ENCODE data around the gene NFX1.

The NFX1 gene

DNA sequence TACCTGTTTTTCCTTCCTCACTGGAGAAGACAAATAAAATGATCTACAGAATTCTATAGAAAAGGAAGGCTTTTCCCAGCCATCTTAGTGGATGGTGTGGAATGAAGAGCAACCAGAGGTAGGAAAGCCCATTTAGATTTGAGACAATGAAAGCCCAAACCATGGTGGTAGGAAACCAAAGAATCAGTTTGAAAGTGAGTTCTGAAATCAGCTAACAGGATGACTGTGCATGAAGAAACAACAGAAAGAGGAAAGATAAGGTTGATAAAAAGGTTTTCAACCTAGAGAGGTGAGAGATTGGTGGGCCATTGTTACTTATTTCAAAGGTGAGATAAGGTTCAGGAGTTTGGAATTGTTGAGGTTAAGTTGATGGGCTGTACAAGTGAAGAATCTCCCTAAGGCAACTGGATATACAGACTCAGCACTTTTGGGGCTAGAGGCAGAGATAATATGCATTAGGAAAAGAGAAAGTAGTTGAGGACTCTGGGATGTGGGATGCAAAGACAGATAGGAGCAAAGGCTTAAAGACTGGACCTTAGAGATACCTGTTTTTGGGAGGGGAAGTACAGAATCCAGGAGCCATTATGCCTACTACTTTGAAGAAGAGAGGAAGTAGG is 23.1 kb upstream of the NFX1 start:
- TF ChIP-seq, protein P1, sequence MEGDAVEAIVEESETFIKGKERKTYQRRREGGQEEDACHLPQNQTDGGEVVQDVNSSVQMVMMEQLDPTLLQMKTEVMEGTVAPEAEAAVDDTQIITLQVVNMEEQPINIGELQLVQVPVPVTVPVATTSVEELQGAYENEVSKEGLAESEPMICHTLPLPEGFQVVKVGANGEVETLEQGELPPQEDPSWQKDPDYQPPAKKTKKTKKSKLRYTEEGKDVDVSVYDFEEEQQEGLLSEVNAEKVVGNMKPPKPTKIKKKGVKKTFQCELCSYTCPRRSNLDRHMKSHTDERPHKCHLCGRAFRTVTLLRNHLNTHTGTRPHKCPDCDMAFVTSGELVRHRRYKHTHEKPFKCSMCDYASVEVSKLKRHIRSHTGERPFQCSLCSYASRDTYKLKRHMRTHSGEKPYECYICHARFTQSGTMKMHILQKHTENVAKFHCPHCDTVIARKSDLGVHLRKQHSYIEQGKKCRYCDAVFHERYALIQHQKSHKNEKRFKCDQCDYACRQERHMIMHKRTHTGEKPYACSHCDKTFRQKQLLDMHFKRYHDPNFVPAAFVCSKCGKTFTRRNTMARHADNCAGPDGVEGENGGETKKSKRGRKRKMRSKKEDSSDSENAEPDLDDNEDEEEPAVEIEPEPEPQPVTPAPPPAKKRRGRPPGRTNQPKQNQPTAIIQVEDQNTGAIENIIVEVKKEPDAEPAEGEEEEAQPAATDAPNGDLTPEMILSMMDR (IDR thresholded peaks at IDR 0.05; ENCODE audit: low read depth, low read length) = no peak
- no peak for DNase-seq (ENCODE audit: extremely low read depth, low read depth)

DNA sequence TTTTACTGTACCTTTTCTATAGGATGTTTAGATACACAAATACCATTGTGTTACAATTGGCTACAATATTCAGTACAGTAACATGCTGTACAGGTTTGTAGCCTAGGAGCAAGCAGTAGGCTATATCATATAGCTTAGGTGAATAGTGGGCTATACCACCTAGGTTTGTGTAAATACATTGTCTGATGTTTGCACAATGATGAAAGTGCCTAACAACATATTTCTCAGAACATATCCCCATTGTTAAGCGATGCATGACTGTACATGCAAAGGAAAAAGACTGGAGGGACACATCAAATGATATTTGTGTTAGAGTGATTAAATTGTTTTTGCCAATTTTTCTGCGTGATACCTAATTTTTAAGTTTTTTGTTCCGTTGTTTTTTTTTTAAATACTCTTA is 20.2 kb upstream of the NFX1 start:
- TF ChIP-seq, protein P1 (IDR thresholded peaks at IDR 0.05; ENCODE audit: low read depth, low read length) = no peak
- no peak for DNase-seq (ENCODE audit: extremely low read depth, low read depth)

DNA sequence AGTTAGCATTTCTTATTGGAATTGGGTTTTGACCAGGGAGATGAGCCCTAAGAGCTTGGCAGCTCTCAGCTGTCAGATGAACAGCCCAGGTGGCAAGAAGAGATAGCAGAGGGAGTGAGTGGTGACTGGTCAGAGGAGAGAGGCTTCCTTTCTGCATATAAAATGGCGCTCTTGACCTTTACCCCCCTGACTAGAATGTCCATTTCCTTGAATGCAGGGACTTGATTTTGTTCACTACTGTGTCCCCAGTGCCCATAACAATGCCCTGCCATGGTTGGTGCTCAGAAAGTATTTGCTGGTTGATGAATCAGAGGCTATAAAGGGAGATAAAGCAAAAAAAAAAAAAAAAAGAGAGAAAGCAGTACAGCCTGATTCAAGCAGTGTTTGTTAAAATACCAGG is 18.3 kb upstream of the NFX1 start:
- TF ChIP-seq, protein P1 (IDR thresholded peaks at IDR 0.05; ENCODE audit: low read depth, low read length) = no peak
- no peak for DNase-seq (ENCODE audit: extremely low read depth, low read depth)

DNA sequence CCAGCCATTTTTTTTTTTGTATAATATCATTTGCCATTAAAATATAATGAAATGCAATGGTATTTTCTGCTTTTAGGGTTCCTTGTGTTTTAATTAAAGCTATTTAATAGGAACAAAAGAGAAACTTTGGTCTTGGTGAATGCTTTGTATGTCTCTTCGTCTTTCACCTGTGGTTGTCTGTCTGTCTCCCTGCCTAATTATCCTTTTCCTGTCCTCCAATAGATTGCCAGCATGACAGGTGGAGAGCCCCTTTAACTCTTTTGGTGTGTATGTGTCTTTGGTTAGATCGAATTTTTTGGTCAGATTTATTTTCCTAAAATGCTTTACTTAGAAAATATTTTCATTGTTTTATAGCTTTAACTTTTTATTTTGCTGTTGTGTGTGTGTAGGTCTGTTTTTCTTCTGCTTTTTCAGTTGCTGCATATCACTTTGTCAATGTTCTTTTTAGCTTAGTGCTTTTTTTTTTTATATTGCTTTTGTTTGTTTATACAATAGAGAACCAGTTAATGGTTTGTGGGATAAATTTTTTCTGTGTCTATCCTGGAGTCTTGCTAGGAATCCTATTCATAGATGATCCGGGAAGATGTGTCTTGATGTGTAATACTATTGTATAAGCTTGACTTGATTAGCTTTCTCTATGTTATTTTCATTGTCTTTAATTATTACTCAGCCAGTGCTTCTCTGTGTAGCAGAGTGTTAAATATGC is 16.9 kb upstream of the NFX1 start:
- TF ChIP-seq, protein P1 (IDR thresholded peaks at IDR 0.05; ENCODE audit: low read depth, low read length) = no peak
- no peak for DNase-seq (ENCODE audit: extremely low read depth, low read depth)

DNA sequence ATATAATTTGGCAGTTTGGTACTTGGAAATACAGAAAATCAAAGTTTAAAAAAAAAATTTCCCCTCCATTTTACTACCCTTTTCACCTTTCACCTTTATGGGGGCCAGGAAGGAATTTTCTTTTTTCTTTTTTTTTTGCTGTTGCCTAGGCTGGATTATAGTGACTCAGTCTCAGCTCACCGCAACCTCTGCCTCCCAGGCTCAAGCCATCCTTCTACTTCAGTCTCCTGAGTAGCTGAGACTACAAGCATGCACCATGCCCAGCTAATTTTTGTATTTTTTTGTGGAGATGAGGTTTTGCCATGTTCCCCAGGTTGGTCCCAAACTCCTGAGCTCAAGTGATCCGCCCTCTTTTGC is 16.4 kb upstream of the NFX1 start:
- no peak for DNase-seq (ENCODE audit: extremely low read depth, low read depth)
- TF ChIP-seq, protein P1 (IDR thresholded peaks at IDR 0.05; ENCODE audit: low read depth, low read length) = no peak

DNA sequence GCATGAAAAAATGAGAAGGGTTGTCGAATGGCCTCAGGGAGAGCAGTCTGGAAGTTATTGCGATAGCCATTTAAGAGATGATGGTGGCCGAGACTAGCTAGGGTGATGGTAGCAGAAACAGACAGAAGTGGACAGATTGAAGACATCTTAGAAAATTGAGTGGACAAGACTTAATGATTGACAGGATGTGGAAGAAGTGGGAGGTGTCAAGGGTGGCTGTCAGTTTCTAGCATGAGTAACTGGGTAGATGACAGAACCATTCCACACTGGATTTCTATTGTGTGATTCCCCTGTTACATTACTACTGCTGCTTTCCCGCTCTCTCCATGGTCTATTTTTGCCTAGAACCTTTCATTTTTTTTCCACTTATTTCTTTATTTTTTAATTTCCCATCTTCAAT is 12.8 kb upstream of the NFX1 start:
- TF ChIP-seq, protein P1 (IDR thresholded peaks at IDR 0.05; ENCODE audit: low read depth, low read length) = no peak
- DNase-seq (ENCODE audit: extremely low read depth, low read depth) = no peak

DNA sequence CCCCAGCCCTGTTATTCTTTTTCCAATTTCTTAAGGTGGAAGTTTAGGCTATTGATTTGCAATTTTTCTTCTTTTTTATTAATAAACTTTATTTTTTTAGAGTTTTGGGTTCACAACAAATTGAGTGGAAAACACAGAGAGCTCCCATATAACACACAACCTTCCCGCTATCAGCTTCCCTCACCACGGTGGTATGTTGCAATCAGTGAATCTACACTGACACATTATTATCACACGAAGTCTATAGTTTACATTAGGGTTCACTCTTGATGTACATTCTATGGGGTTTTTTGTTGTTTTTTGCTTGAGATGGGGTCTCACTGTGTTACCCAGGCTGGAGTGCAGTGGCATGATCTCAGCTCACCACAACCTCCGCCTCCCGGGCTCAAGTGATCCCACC is 4.8 kb upstream of the NFX1 start:
- no peak for DNase-seq (ENCODE audit: extremely low read depth, low read depth)
- TF ChIP-seq, protein P1 (IDR thresholded peaks at IDR 0.05; ENCODE audit: low read depth, low read length) = no peak
